H1 (cell line): ENCODE measurements around the gene PLP2. TPM values are rescaled to one million over a fixed set of nuclear protein-coding genes. Genes with fewer than 3 reads are reported as not detected.

Experiments used
- CTCF ChIA-PET: fragments of 300-600 bp; sonication (Branson Sonifier 250); formaldehyde crosslinking; loops from one replicate; lab custom pipeline; 2021; ENCODE audit not compliant: partially characterized antibody; lab: Charles Lee
- POLR2A ChIA-PET: fragments of 300-600 bp; sonication (Branson Sonifier 250); formaldehyde crosslinking; loops from one replicate; lab custom pipeline; 2021; ENCODE audit warnings: inconsistent platforms; ENCODE audit not compliant: partially characterized antibody; lab: Charles Lee
- DNase-seq, 2 experiments: peaks; one replicate each; pipeline versions ENCODE4 v3.0.0 to v3.0.0-alpha.2; 2010 to 2022; ENCODE audit warnings: low spot score in 2 of 2, low read depth in 1 of 2, mixed read lengths in 1 of 2
- FAIRE-seq: peaks from 2 replicates; lab custom pipeline; 2011; peaks lifted over from hg19 to GRCh38; lab: Jason Lieb, UNC
- H2AFZ ChIP-seq: 2 replicates; pipeline ENCODE4 v1.8.1; 2012; ENCODE audit warnings: low read length, inconsistent platforms
- H2AK5ac ChIP-seq: 2 replicates; pipeline ENCODE4 v1.6.1; 2013; ENCODE audit warnings: low read depth, low read length
- H2BK120ac ChIP-seq: replicated peaks from 2 replicates; pipeline ENCODE3; 2013; ENCODE audit warnings: low read depth, low read length, inconsistent platforms
- H2BK12ac ChIP-seq: 2 replicates; pipeline ENCODE4 v1.6.1; 2013; ENCODE audit warnings: low read depth, low read length
- H2BK15ac ChIP-seq: 2 replicates; pipeline ENCODE4 v1.6.1; 2013; ENCODE audit warnings: low read length
- H2BK20ac ChIP-seq: 2 replicates; pipeline ENCODE4 v1.6.1; 2013; ENCODE audit warnings: low read length
- H2BK5ac ChIP-seq: 2 replicates; pipeline ENCODE4 v1.6.1; 2013; ENCODE audit warnings: low read depth, low read length
- H3K14ac ChIP-seq: 2 replicates; pipeline ENCODE4 v1.6.1; 2013; ENCODE audit warnings: inconsistent platforms; ENCODE audit not compliant: insufficient read length
- H3K18ac ChIP-seq: 2 replicates; pipeline ENCODE4 v1.6.1; 2013; ENCODE audit warnings: low read length; ENCODE audit errors: extremely low read depth
- H3K23ac ChIP-seq: 2 replicates; pipeline ENCODE4 v1.6.1; 2013; ENCODE audit warnings: inconsistent platforms; ENCODE audit not compliant: insufficient read length
- H3K23me2 ChIP-seq: 2 replicates; pipeline ENCODE4 v1.6.1; 2013; ENCODE audit warnings: low read depth, low read length
- H3K27ac ChIP-seq: 2 replicates; pipeline ENCODE4 v1.6.1; 2011; ENCODE audit warnings: low read depth, low read length, inconsistent platforms
- H3K27me3 ChIP-seq, 4 experiments: replicated peaks in 1 of 4; 1 replicate in 1 of 4; 2 replicates in 3 of 4; pipeline versions ENCODE4 v1.6.1 to v1.8.1; 2011 to 2013; ENCODE audit warnings: low read length in 3 of 4, mild to moderate bottlenecking in 3 of 4, inconsistent platforms in 2 of 4, mixed read lengths in 2 of 4, moderate library complexity in 1 of 4; ENCODE audit not compliant: control insufficient read depth in 3 of 4, insufficient read depth in 3 of 4; ENCODE audit errors: extremely low read depth in 1 of 4
- H3K36me3 ChIP-seq, 4 experiments: 2 replicates each; pipeline versions ENCODE4 v1.6.1 to v1.8.1; 2011 to 2013; ENCODE audit warnings: mild to moderate bottlenecking in 4 of 4, low read length in 3 of 4, moderate library complexity in 2 of 4, control low read depth in 1 of 4, inconsistent platforms in 1 of 4; ENCODE audit not compliant: insufficient read depth in 4 of 4, control insufficient read depth in 2 of 4
- H3K4ac ChIP-seq: replicated peaks from 2 replicates; pipeline ENCODE3; 2013; ENCODE audit warnings: low read length, low read depth, mixed read lengths, inconsistent platforms; ENCODE audit not compliant: insufficient read length
- H3K4me1 ChIP-seq, 4 experiments: replicated peaks in 1 of 4; 1 replicate in 1 of 4; 2 replicates in 3 of 4; pipeline versions ENCODE4 v1.6.1 to v1.8.1; 2011 to 2013; ENCODE audit warnings: low read length in 3 of 4, inconsistent platforms in 2 of 4, mixed read lengths in 1 of 4; ENCODE audit not compliant: insufficient read depth in 4 of 4, control insufficient read depth in 3 of 4
- H3K4me2 ChIP-seq, 2 experiments: 2 replicates each; pipeline versions ENCODE4 v1.6.1 to v1.8.1; 2011 to 2013; ENCODE audit warnings: low read depth in 2 of 2, low read length in 2 of 2, control low read depth in 1 of 2, inconsistent platforms in 1 of 2, mild to moderate bottlenecking in 1 of 2; ENCODE audit not compliant: insufficient read depth in 1 of 2
- H3K4me3 ChIP-seq, 4 experiments: fragments of 200-600, 300-600 bp in 1 of 4; sonication (generic), shearing (Covaris generic), sonication (Bioruptor Twin) in 1 of 4; 2 replicates each; pipeline versions ENCODE4 v1.5.1 to v1.8.1; 2011 to 2016; ENCODE audit warnings: low read length in 4 of 4, low read depth in 3 of 4, control low read depth in 2 of 4, inconsistent platforms in 2 of 4, mild to moderate bottlenecking in 2 of 4, mixed read lengths in 1 of 4, moderate library complexity in 1 of 4; ENCODE audit not compliant: insufficient read depth in 2 of 4; ENCODE audit errors: extremely low read depth in 1 of 4
- H3K56ac ChIP-seq: replicated peaks from 2 replicates; pipeline ENCODE3; 2013; ENCODE audit warnings: low read depth, mild to moderate bottlenecking, mixed read lengths, low read length, inconsistent platforms; ENCODE audit not compliant: insufficient read length
- H3K79me1 ChIP-seq: 2 replicates; pipeline ENCODE4 v1.6.1; 2013; ENCODE audit warnings: low read depth, low read length, control low read depth
- H3K79me2 ChIP-seq, 2 experiments: 2 replicates each; pipeline versions ENCODE4 v1.6.1 to v1.8.1; 2012 to 2013; ENCODE audit warnings: low read length in 2 of 2, mild to moderate bottlenecking in 2 of 2, inconsistent platforms in 1 of 2; ENCODE audit not compliant: insufficient read depth in 2 of 2, control insufficient read depth in 1 of 2
- H3K9ac ChIP-seq, 4 experiments: replicated peaks in 1 of 4; 1 replicate in 1 of 4; 2 replicates in 3 of 4; pipeline versions ENCODE4 v1.6.1 to v1.8.1; 2011 to 2013; ENCODE audit warnings: low read depth in 3 of 4, low read length in 3 of 4, control low read depth in 2 of 4, mild to moderate bottlenecking in 2 of 4, moderate library complexity in 2 of 4, inconsistent platforms in 1 of 4; ENCODE audit errors: extremely low read depth in 1 of 4
- H3K9me3 ChIP-seq, 2 experiments: 2 replicates each; pipeline versions ENCODE4 v1.6.1 to v1.8.1; 2012 to 2013; ENCODE audit warnings: mild to moderate bottlenecking in 2 of 2, moderate library complexity in 2 of 2, control low read depth in 1 of 2, inconsistent platforms in 1 of 2, low read depth in 1 of 2, low read length in 1 of 2, mixed read lengths in 1 of 2; ENCODE audit not compliant: insufficient read depth in 2 of 2
- H4K20me1 ChIP-seq, 2 experiments: replicated peaks in 1 of 2; 2 replicates each; pipeline versions ENCODE3 to v1.8.1; 2011 to 2013; ENCODE audit warnings: inconsistent platforms in 2 of 2, low read length in 2 of 2, mild to moderate bottlenecking in 1 of 2; ENCODE audit not compliant: insufficient read depth in 2 of 2, control insufficient read depth in 1 of 2
- H4K5ac ChIP-seq: 2 replicates; pipeline ENCODE4 v1.6.1; 2013; ENCODE audit warnings: low read length, low read depth, mixed read lengths, inconsistent platforms; ENCODE audit not compliant: insufficient read length
- H4K8ac ChIP-seq: 2 replicates; pipeline ENCODE4 v1.8.0; 2013; ENCODE audit warnings: mild to moderate bottlenecking, moderate library complexity, low read length, inconsistent platforms; ENCODE audit not compliant: insufficient read depth; ENCODE audit errors: extremely low read depth
- H4K91ac ChIP-seq: replicated peaks from 2 replicates; pipeline ENCODE3; 2013; ENCODE audit warnings: low read length, mixed read lengths, inconsistent platforms; ENCODE audit not compliant: insufficient read length
- EGR1 ChIP-seq: IDR thresholded peaks from 2 replicates; pipeline ENCODE4 v1.6.1; 2011; ENCODE audit warnings: low read depth, low read length, borderline replicate concordance
- RAD21 ChIP-seq, 2 experiments: IDR thresholded peaks in 1 of 2; conservative IDR thresholded peaks in 1 of 2; 2 replicates each; pipeline ENCODE4 v1.6.1; 2011; ENCODE audit warnings: low read depth in 2 of 2, low read length in 2 of 2, improper control_type of control experiment in 1 of 2, inconsistent platforms in 1 of 2, mild to moderate bottlenecking in 1 of 2, moderate library complexity in 1 of 2
- TAF7 ChIP-seq: optimal IDR thresholded peaks from 2 replicates; pipeline ENCODE3; 2011; ENCODE audit warnings: low read depth, mild to moderate bottlenecking, inconsistent platforms, low read length, moderate library complexity, borderline replicate concordance
- YY1 ChIP-seq: IDR thresholded peaks from 2 replicates; pipeline ENCODE4 v1.6.1; 2011; ENCODE audit warnings: low read depth, mild to moderate bottlenecking, low read length
- WGBS, 2 experiments: shearing (Covaris generic) in 1 of 2; methylation state at CpG; one replicate each; pipeline versions ENCODE4 v1.1.6 to v1.1.7; 2013 to 2015; ENCODE audit warnings: low lambda C conversion rate in 2 of 2, mixed read lengths in 2 of 2, inconsistent platforms in 1 of 2, low coverage in 1 of 2, missing lambda C conversion rate in 1 of 2; ENCODE audit not compliant: insufficient replicate concordance in 2 of 2, insufficient coverage in 1 of 2, insufficient read length in 1 of 2; ENCODE audit errors: extremely low coverage in 1 of 2, missing lambda C conversion rate in 1 of 2; 5-methylcytosine and 5-hydroxymethylcytosine counted together
- polyA plus RNA-seq, 7 experiments: library from polyadenylated mRNA; depleted of rRNA in 3 of 7; stranded (reverse) in 5 of 7; unstranded in 2 of 7; fragments of >200 nt in 5 of 7; fragments of 200-250 nt in 2 of 7; gene quantifications; 1 replicate in 5 of 7; 2 replicates in 1 of 7; 4 replicates in 1 of 7; pipeline versions ENCODE4 v1.2.1 to v1.2.3, GENCODE V29; 2011 to 2013; ENCODE audit warnings: missing spikeins in 2 of 7, mixed read lengths in 2 of 7
- total RNA-seq: library from RNA; stranded (reverse); fragmentation: NEBNext Ultra II Directional; extraction: Animal tissue kit (Norgen Biotek cat#: 25700); gene quantifications from 2 replicates; pipeline ENCODE4 v1.2.1, GENCODE V29; 2021

PLP2 gene
- total and polyA plus RNA-seq, 2 of the 8 experiments (the other 6 are each of a cell fraction or from before 2014, with no cell fraction given): 10.3 to 23.4 TPM

DNA sequence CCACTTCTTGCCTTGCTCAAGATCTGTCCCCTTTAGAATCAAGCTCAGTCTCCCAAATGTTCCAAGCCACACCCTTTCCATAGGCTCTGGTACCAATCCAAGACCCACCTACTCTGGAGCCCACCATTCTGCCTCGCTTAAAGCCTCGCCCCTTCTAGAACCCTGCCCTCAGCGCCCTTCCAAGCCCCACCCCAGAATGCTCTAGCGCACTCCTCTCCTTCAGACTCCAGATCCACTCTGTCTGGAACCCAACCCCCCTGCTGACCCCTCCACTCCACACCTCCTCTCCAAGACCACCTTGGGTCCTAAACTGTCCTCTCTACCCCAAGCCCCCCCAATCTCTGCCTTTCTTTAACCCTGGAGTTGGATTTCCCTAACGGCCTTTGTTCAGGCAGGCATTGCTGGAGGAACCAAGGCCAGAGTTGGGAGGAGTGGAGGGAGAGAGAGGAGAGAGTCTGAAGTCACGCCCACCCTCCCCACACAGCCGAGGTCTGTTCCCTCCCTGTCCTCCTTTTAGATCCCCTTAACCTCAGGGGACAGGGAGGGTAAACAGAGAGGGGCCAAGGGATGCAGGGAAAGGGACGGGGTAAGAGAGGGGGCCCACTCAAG, 16.9 kb downstream of the PLP2 start:
- no peak overlapping the region for H3K4me2 ChIP-seq
- H3K23me2 ChIP-seq: peaks cover 7% of the 10 kb centered on the region; the same call in 1 of the 2 replicates
- FAIRE-seq (no peak), DNase-seq (no peak)
- H2AFZ ChIP-seq: no peak overlapping the region
- H3K36me3 ChIP-seq: no peaks in the 10 kb centered on the region
- WGBS, 2 experiments: 92% methylated on average over 3 of the region's 8 CpGs; no CpG with 5 or more reads in 1 of the 2 experiments
- no peak overlapping the region for H3K27ac ChIP-seq
- no peak overlapping the region for H3K23ac ChIP-seq
- no peak overlapping the region for H2BK20ac ChIP-seq
- no peak overlapping the region for H3K9ac ChIP-seq
- H3K18ac ChIP-seq: no peak overlapping the region
- H2AK5ac ChIP-seq: no peak overlapping the region
- H3K4ac ChIP-seq: no peak overlapping the region
- no peaks in the 10 kb centered on the region for H3K79me1 ChIP-seq
- no peak overlapping the region for H3K4me3 ChIP-seq
- H2BK12ac ChIP-seq: no peak overlapping the region
- H2BK120ac ChIP-seq: no peak overlapping the region
- no peak overlapping the region for H4K8ac ChIP-seq
- no peak overlapping the region for H2BK15ac ChIP-seq
- no peaks in the 10 kb centered on the region for H3K79me2 ChIP-seq
- TF ChIP-seq YY1 (no peak), EGR1 (no peak), RAD21 (IDR thresholded peaks at IDR 0.05 in 1 of 2, conservative IDR thresholded peaks at IDR 0.05 in 1 of 2; ENCODE audit: low read depth in 2 of 2, low read length in 2 of 2) (no peak), TAF7 (no peak)
- ChIA-PET POLR2A (interaction anchor here (1.0 to 1.4 kb wide), 2 partner anchors 9 to 29 kb away, joined by 3 read pairs; no protein-coding TSS in a partner anchor), CTCF (interaction anchor here (1.2 kb wide), 1 partner anchor 29 kb away, joined by 3 read pairs; no protein-coding TSS in a partner anchor)
- H3K4me1 ChIP-seq: peaks cover 3 to 6% (median 4%) of the 10 kb centered on the region in 4 experiments; a peak in 4 of 7 replicates
- H4K91ac ChIP-seq: no peak overlapping the region
- no peak overlapping the region for H2BK5ac ChIP-seq
- H4K5ac ChIP-seq: no peak overlapping the region
- H3K27me3 ChIP-seq: no peaks in the 10 kb centered on the region
- H3K56ac ChIP-seq: no peak overlapping the region
- peaks cover 0 to 1% of the 10 kb centered on the region in 2 experiments for H4K20me1 ChIP-seq
- no peaks in the 10 kb centered on the region for H3K9me3 ChIP-seq
- no peak overlapping the region for H3K14ac ChIP-seq
